Mesodermal cell (in vitro differentiated cells): ENCODE data around the gene GULP1.
"Not testable (repeated sequence)": the region's sequence is repeated elsewhere in the genome, so short reads cannot be mapped to it uniquely, and the experiment has no call there.

Experiments used
- H3K27ac ChIP-seq: 2 replicates; pipeline ENCODE4 v1.7.0; 2013; ENCODE audit warnings: mild to moderate bottlenecking, low read depth, low read length, moderate library complexity; ENCODE audit not compliant: severe bottlenecking
- H3K36me3 ChIP-seq: 2 replicates; pipeline ENCODE4 v1.7.1; 2013; ENCODE audit warnings: mild to moderate bottlenecking, low read length, moderate library complexity; ENCODE audit not compliant: control insufficient read depth, insufficient read depth
- H3K4me1 ChIP-seq: one replicate; pipeline ENCODE4 v1.7.1; 2013; ENCODE audit warnings: mild to moderate bottlenecking, low read length; ENCODE audit not compliant: insufficient read depth, control insufficient read depth, poor library complexity, severe bottlenecking
- H3K4me3 ChIP-seq: 2 replicates; pipeline ENCODE4 v1.7.0; 2013; ENCODE audit warnings: low read length, control low read depth, mild to moderate bottlenecking; ENCODE audit not compliant: insufficient read depth, poor library complexity, severe bottlenecking; ENCODE audit errors: extremely low read depth
- H3K9me3 ChIP-seq: 2 replicates; pipeline ENCODE4 v1.7.1; 2013; ENCODE audit warnings: mild to moderate bottlenecking, low read length, moderate library complexity; ENCODE audit not compliant: control insufficient read depth
- WGBS, 2 experiments: methylation state at CpG; one replicate each; pipeline ENCODE4 v1.1.5; 2013; ENCODE audit warnings: missing lambda C conversion rate in 2 of 2; ENCODE audit not compliant: insufficient coverage in 2 of 2; 5-methylcytosine and 5-hydroxymethylcytosine counted together

Gene GULP1

GRCh38 chr2:188274274-188274673, 17.4 kb upstream of the GULP1 start:
- Histone ChIP-seq H3K9me3 (no peaks in the 10 kb centered on the region), H3K4me3 (no peak overlapping the region), H3K4me1 (no peaks in the 10 kb centered on the region)

GRCh38 chr2:188276255-188276654, 15.4 kb upstream of the GULP1 start:
- WGBS, 2 experiments = 86% methylated on average over 6 to 7 of the region's 10 CpGs
- H3K36me3 ChIP-seq = no peaks in the 10 kb centered on the region
- H3K4me1 ChIP-seq = no peaks in the 10 kb centered on the region
- H3K27ac ChIP-seq = no peak overlapping the region
- no peak overlapping the region for H3K4me3 ChIP-seq
- H3K9me3 ChIP-seq = no peaks in the 10 kb centered on the region

More at GRCh38 chr2:188274274-188274673, 17.4 kb upstream of the GULP1 start:
- 90 to 100% methylated on average over 2 of the region's 2 CpGs for whole genome bisulfite sequencing, 2 experiments
- H3K27ac ChIP-seq = no peak overlapping the region
- no peaks in the 10 kb centered on the region for H3K36me3 ChIP-seq

GRCh38 chr2:188277786-188278185, 13.9 kb upstream of the GULP1 start:
- no peak overlapping the region for H3K27ac ChIP-seq
- no peaks in the 10 kb centered on the region for H3K36me3 ChIP-seq
- no peaks in the 10 kb centered on the region for H3K4me1 ChIP-seq
- no CpG with 5 or more reads among the region's 5 CpGs for WGBS, 2 experiments
- no peak overlapping the region for H3K4me3 ChIP-seq
- peaks cover 4% of the 10 kb centered on the region for H3K9me3 ChIP-seq

- Histone ChIP-seq H3K36me3 (no peaks in the 10 kb centered on the region), H3K27ac (no peak overlapping the region), H3K9me3 (peaks cover 4% of the 10 kb centered on the region), H3K4me3 (no peak overlapping the region), H3K4me1 (no peaks in the 10 kb centered on the region)
- 35 to 38% methylated on average over 4 to 6 of the region's 11 CpGs for WGBS, 2 experiments
Measured at GRCh38 chr2:188278388-188279092, 13.1 kb upstream of the GULP1 start.

GRCh38 chr2:188279093-188279445, 12.6 kb upstream of the GULP1 start:
- Histone ChIP-seq H3K36me3 (no peaks in the 10 kb centered on the region), H3K4me1 (no peaks in the 10 kb centered on the region), H3K9me3 (peaks cover 4% of the 10 kb centered on the region), H3K4me3 (no peak overlapping the region), H3K27ac (no peak overlapping the region)
- 0 to 10% methylated on average over 2 of the region's 2 CpGs for WGBS, 2 experiments

- Histone ChIP-seq H3K4me3 (no peak overlapping the region), H3K36me3 (no peaks in the 10 kb centered on the region), H3K9me3 (peaks cover 4% of the 10 kb centered on the region), H3K4me1 (no peaks in the 10 kb centered on the region), H3K27ac (no peak overlapping the region)
- no CpG with 5 or more reads among the region's 2 CpGs for WGBS, 2 experiments
Measured at GRCh38 chr2:188280811-188281222, 10.9 kb upstream of the GULP1 start.

- Histone ChIP-seq H3K4me1 (no peaks in the 10 kb centered on the region), H3K36me3 (no peaks in the 10 kb centered on the region), H3K27ac (no peak overlapping the region)
Measured at GRCh38 chr2:188282907-188283306, 8.8 kb upstream of the GULP1 start.

GRCh38 chr2:188284251-188284650, 7.4 kb upstream of the GULP1 start:
- 100% methylated on average over 1 of the region's 3 CpGs; no CpG with 5 or more reads in 1 of the 2 experiments for WGBS, 2 experiments
- not testable (repeated sequence) for H3K4me1 ChIP-seq, H3K9me3 ChIP-seq, H3K27ac ChIP-seq, H3K4me3 ChIP-seq, H3K36me3 ChIP-seq

More at GRCh38 chr2:188282907-188283306, 8.8 kb upstream of the GULP1 start:
- no peak overlapping the region for H3K4me3 ChIP-seq
- H3K9me3 ChIP-seq = peaks cover 4% of the 10 kb centered on the region

GRCh38 chr2:188285049-188285448, 6.6 kb upstream of the GULP1 start:
- Histone ChIP-seq H3K4me3 (no peak overlapping the region), H3K36me3 (no peaks in the 10 kb centered on the region)
- 0 to 78% methylated on average over 1 of the region's 5 CpGs for WGBS, 2 experiments

GRCh38 chr2:188285774-188286173, 5.9 kb upstream of the GULP1 start:
- H3K9me3 ChIP-seq = peaks cover 4% of the 10 kb centered on the region
- no peak overlapping the region for H3K4me3 ChIP-seq
- H3K4me1 ChIP-seq = no peaks in the 10 kb centered on the region
- 93 to 100% methylated on average over 1 of the region's 2 CpGs for WGBS, 2 experiments
- no peaks in the 10 kb centered on the region for H3K36me3 ChIP-seq
- no peak overlapping the region for H3K27ac ChIP-seq

More at GRCh38 chr2:188285049-188285448, 6.6 kb upstream of the GULP1 start:
- Histone ChIP-seq H3K27ac (no peak overlapping the region), H3K4me1 (no peaks in the 10 kb centered on the region), H3K9me3 (peaks cover 4% of the 10 kb centered on the region)

GRCh38 chr2:188291142-188291616, 495 bp upstream of the GULP1 start:
- Histone ChIP-seq H3K27ac (peak overlapping the region; percentile 92), H3K4me1 (no peaks in the 10 kb centered on the region), H3K4me3 (peak overlapping the region; percentile 90), H3K9me3 (no peaks in the 10 kb centered on the region), H3K36me3 (no peaks in the 10 kb centered on the region)
- 1% methylated on average over 5 to 7 of the region's 12 CpGs for WGBS, 2 experiments
